K562 (cell line): Measurements from ENCODE around the gene SMG9. TPM values are rescaled to one million over a fixed set of nuclear protein-coding genes. Genes with fewer than 3 reads are reported as not detected.

ENCODE experiments used
- ATAC-seq: fragments of 200-7000 bp; cut with Tn5 transposase; 3 replicates; pipeline ENCODE4 v1.9.1; 2020; ENCODE audit warnings: moderate library complexity
- BruUV-seq: library from RNA; stranded (reverse); fragments of 400-500 nt; replicated peaks from 2 replicates; lab custom pipeline; 2021; lab: Mats Ljungman, UMichigan
- CTCF ChIA-PET: fragments of 300-600 bp; formaldehyde crosslinking; extraction: SDS; loops from one replicate; lab custom pipeline; 2021; ENCODE audit warnings: low intra/inter-chr PET ratio; lab: Yijun Ruan, JAX
- POLR2A ChIA-PET: fragments of 300-600, 350-650 bp; sonication (Branson Sonifier 250); formaldehyde crosslinking; extraction: SDS; loops from one replicate; lab custom pipeline; 2021; ENCODE audit warnings: antibody characterized with exemption, inconsistent platforms; lab: Yijun Ruan, JAX
- DNase-seq, 4 experiments: peaks; one replicate each; pipeline versions ENCODE4 v3.0.0 to v3.0.0-alpha.2; 2011 to 2018; ENCODE audit warnings: low spot score in 3 of 4, mixed read lengths in 3 of 4; ENCODE audit errors: extremely low read depth in 1 of 4
- FAIRE-seq: peaks from 2 replicates; lab custom pipeline; 2011; peaks lifted over from hg19 to GRCh38; lab: Jason Lieb, UNC
- H2AFZ ChIP-seq: 2 replicates; pipeline ENCODE4 v1.6.0; 2011; ENCODE audit warnings: low read depth, low read length, control low read depth, inconsistent platforms
- H3K27ac ChIP-seq: fragments of 200-600 bp; 3 replicates; pipeline ENCODE4 v1.8.0; 2011; ENCODE audit warnings: low read depth, mild to moderate bottlenecking, control low read depth, inconsistent platforms, low read length, moderate library complexity, mixed read lengths; ENCODE audit errors: extremely low read depth
- H3K27me3 ChIP-seq, 2 experiments: fragments of 300-600 bp in 1 of 2; 2 replicates in 1 of 2; 3 replicates in 1 of 2; pipeline versions ENCODE4 v1.6.0 to v1.8.0; 2011; ENCODE audit warnings: inconsistent platforms in 2 of 2, low read length in 2 of 2, mild to moderate bottlenecking in 1 of 2, mixed read lengths in 1 of 2, moderate library complexity in 1 of 2; ENCODE audit not compliant: control insufficient read depth in 2 of 2, insufficient read depth in 2 of 2
- H3K36me3 ChIP-seq: fragments of 300-600 bp; 3 replicates; pipeline ENCODE4 v1.8.0; 2011; ENCODE audit warnings: mild to moderate bottlenecking, low read length, inconsistent platforms; ENCODE audit not compliant: control insufficient read depth, insufficient read depth
- H3K4me1 ChIP-seq, 2 experiments: fragments of 200-600 bp in 1 of 2; replicated peaks in 1 of 2; 2 replicates in 1 of 2; 3 replicates in 1 of 2; pipeline versions ENCODE4 v1.5.1 to v1.8.0; 2011; ENCODE audit warnings: inconsistent platforms in 2 of 2, low read length in 2 of 2, mild to moderate bottlenecking in 1 of 2, mixed read lengths in 1 of 2, moderate library complexity in 1 of 2; ENCODE audit not compliant: control insufficient read depth in 2 of 2, insufficient read depth in 2 of 2
- H3K4me2 ChIP-seq: 2 replicates; pipeline ENCODE4 v1.6.1; 2011; ENCODE audit warnings: low read length, control low read depth, inconsistent platforms, mixed read lengths; ENCODE audit not compliant: insufficient read depth
- H3K4me3 ChIP-seq: fragments of 200-600 bp; sonication (generic), shearing (Covaris generic); 2 replicates; pipeline ENCODE4 v1.5.1; 2016; ENCODE audit warnings: control low read depth, inconsistent platforms
- H3K79me2 ChIP-seq: fragments of 200-600 bp; 3 replicates; pipeline ENCODE4 v1.8.0; 2011; ENCODE audit warnings: low read length, inconsistent platforms; ENCODE audit not compliant: control insufficient read depth, insufficient read depth
- H3K9ac ChIP-seq, 2 experiments: 2 replicates each; pipeline versions ENCODE4 v1.6.0 to v1.6.1; 2011; ENCODE audit warnings: low read depth in 2 of 2, low read length in 2 of 2, control low read depth in 1 of 2, inconsistent platforms in 1 of 2, mild to moderate bottlenecking in 1 of 2, mixed read lengths in 1 of 2; ENCODE audit not compliant: insufficient read depth in 1 of 2
- H3K9me1 ChIP-seq: one replicate; pipeline ENCODE4 v1.6.0; 2011; ENCODE audit warnings: inconsistent platforms, mild to moderate bottlenecking, low read length, moderate library complexity; ENCODE audit not compliant: control insufficient read depth, insufficient read depth
- H3K9me3 ChIP-seq: replicated peaks from 2 replicates; pipeline ENCODE4 v1.5.1; 2011; ENCODE audit warnings: low read depth, low read length, inconsistent platforms; ENCODE audit not compliant: control insufficient read depth, insufficient read depth
- H4K20me1 ChIP-seq: replicated peaks from 2 replicates; pipeline ENCODE4 v1.6.1; 2011; ENCODE audit warnings: low read length, inconsistent platforms, mixed read lengths; ENCODE audit not compliant: control insufficient read depth, insufficient read depth
- ESRRA ChIP-seq: fragments of 450-650 bp; IDR thresholded peaks from 2 replicates; pipeline ENCODE4 v1.6.1; 2014; ENCODE audit warnings: low read depth, mild to moderate bottlenecking, moderate library complexity, borderline replicate concordance
- MCM3 ChIP-seq: fragments of 450-650 bp; IDR thresholded peaks from 2 replicates; pipeline ENCODE4 v1.6.1; 2016
- MTA1 ChIP-seq: fragments of 450-650 bp; IDR thresholded peaks from 2 replicates; pipeline ENCODE4 v1.6.1; 2017; ENCODE audit warnings: borderline replicate concordance
- RCOR1 ChIP-seq, 2 experiments: IDR thresholded peaks; 2 replicates each; pipeline ENCODE4 v1.6.1; 2012; ENCODE audit warnings: low read depth in 2 of 2, low read length in 2 of 2, borderline replicate concordance in 1 of 2, improper control_type of control experiment in 1 of 2
- ZNF707 ChIP-seq: fragments of 250-450 bp; sonication (Bioruptor Pico); conservative IDR thresholded peaks from 2 replicates; pipeline ENCODE4 v1.8.0; 2022; ENCODE audit warnings: inconsistent platforms, mild to moderate bottlenecking, moderate library complexity
- WGBS: fragments of 100-300 bp; shearing (Covaris generic); methylation state at CpG from one replicate; pipeline ENCODE4 v1.1.6; 2016; ENCODE audit warnings: low coverage, mixed read lengths; ENCODE audit not compliant: insufficient coverage; ENCODE audit errors: missing lambda C conversion rate; 5-methylcytosine and 5-hydroxymethylcytosine counted together
- in situ Hi-C: fragments of 300-500 bp; cut with MboI; formaldehyde crosslinking; loops from 4 replicates; pipeline ENCODE4 v1.15.0; 2018; ENCODE audit warnings: inconsistent platforms, mixed read lengths
- intact Hi-C: fragments of 100-400 bp; cut with micrococcal nuclease; formaldehyde crosslinking; loops from 2 replicates; pipeline ENCODE4 v1.14.2; 2022
- polyA plus RNA-seq, 8 experiments: library from polyadenylated mRNA; depleted of rRNA in 4 of 8; stranded (reverse) in 5 of 8; unstranded in 3 of 8; fragments of >200 nt; fragmentation: Nextera tagmentation in 2 of 8; fragmentation: Illumina TruSeq in 1 of 8; extraction: Ambion mirVana in 2 of 8; extraction: Trizol in 1 of 8; gene quantifications; 2 replicates each; pipeline versions ENCODE4 v1.2.1 to v1.2.3, GENCODE V29; 2011 to 2014; ENCODE audit warnings: inconsistent platforms in 1 of 8, missing spikeins in 1 of 8
- total RNA-seq, 7 experiments: library from RNA; depleted of rRNA in 6 of 7; stranded (reverse); fragments of >200 nt in 6 of 7; fragmentation: Illumina TruSeq in 2 of 7; extraction: Trizol in 2 of 7; gene quantifications; 2 replicates each; pipeline versions ENCODE4 v1.2.1 to v1.2.3, GENCODE V29; 2011 to 2021; ENCODE audit warnings: low replicate concordance in 1 of 7
- TF ChIP-seq, protein P1 (sequence below): fragments of 250-450 bp; sonication (Bioruptor Pico); IDR thresholded peaks from 2 replicates; pipeline ENCODE4 v1.8.0; 2022; ENCODE audit warnings: inconsistent platforms, mild to moderate bottlenecking, moderate library complexity, borderline replicate concordance

SMG9 gene
- total and polyA plus RNA-seq, 9 of the 15 experiments (the other 6 are each of a cell fraction or from before 2014, with no cell fraction given), result 1.7 to 79.7 (median 40.2) TPM

- FAIRE-seq, result no peak
- ChIA-PET CTCF (no interaction called here), POLR2A (interaction anchor here (1.1 kb wide), 1 partner anchor 10 kb away, joined by 3 read pairs; no protein-coding TSS in a partner anchor)
- in situ Hi-C loops, result no loop called here
- Histone ChIP-seq H3K9me3 (no peaks in the 10 kb centered on the region), H4K20me1 (no peaks in the 10 kb centered on the region), H3K27ac (no peak overlapping the region), H2AFZ (no peak overlapping the region), H3K9ac (no peak overlapping the region; a peak in 1 of 4 replicates), H3K4me2 (no peak overlapping the region), H3K79me2 (no peaks in the 10 kb centered on the region), H3K4me3 (no peak overlapping the region), H3K9me1 (no peaks in the 10 kb centered on the region), H3K36me3 (no peaks in the 10 kb centered on the region), H3K4me1 (peaks cover 0 to 23% of the 10 kb centered on the region in 2 experiments; a peak in 2 of 5 replicates), H3K27me3 (peaks cover 26 to 37% of the 10 kb centered on the region in 2 experiments; a peak in 4 of 5 replicates)
- 12% methylated on average over 56 of the region's 60 CpGs for WGBS
- TF ChIP-seq MTA1, result no peak
- no peak for TF ChIP-seq ZNF707
- TF ChIP-seq MCM3, result no peak
- no peak for DNase-seq
- ATAC-seq, result no peak
- intact Hi-C loops, result no loop called here
- no TSS peak for BruUV-seq
Measured at GRCh38 chr19:43718627-43719377, 36.0 kb downstream of the SMG9 start.

GRCh38 chr19:43715776-43716175 is 39.0 kb downstream of the SMG9 start, which contains the start of gene IRGC:
TSS of gene IRGC (plus strand) at chr19:43716076. CDS start at chr19:43718559, 2,483 bp downstream.
- no peaks in the 10 kb centered on the region for H3K9me1 ChIP-seq
- WGBS, result 4% methylated on average over 4 of the region's 4 CpGs
- peak; percentile 11 for FAIRE-seq
- no TSS peak for BruUV-seq
- no peaks in the 10 kb centered on the region for H4K20me1 ChIP-seq
- no peak for DNase-seq
- H3K4me1 ChIP-seq, result peaks cover 0 to 23% of the 10 kb centered on the region in 2 experiments; a peak in 2 of 5 replicates
- intact Hi-C loops, result no loop called here
- CTCF ChIA-PET, result no interaction called here
- TF ChIP-seq, protein P1, sequence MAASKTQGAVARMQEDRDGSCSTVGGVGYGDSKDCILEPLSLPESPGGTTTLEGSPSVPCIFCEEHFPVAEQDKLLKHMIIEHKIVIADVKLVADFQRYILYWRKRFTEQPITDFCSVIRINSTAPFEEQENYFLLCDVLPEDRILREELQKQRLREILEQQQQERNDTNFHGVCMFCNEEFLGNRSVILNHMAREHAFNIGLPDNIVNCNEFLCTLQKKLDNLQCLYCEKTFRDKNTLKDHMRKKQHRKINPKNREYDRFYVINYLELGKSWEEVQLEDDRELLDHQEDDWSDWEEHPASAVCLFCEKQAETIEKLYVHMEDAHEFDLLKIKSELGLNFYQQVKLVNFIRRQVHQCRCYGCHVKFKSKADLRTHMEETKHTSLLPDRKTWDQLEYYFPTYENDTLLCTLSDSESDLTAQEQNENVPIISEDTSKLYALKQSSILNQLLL (CRISPR knock-in tag), result no peak
- TF ChIP-seq RCOR1 (IDR thresholded peaks at IDR 0.05; ENCODE audit: borderline replicate concordance in 1 of 2, low read depth in 2 of 2, low read length in 2 of 2) (peak in 1 of 2 experiments; percentile 45; a peak in 1 of 4 replicates), ESRRA (0 out of 2 replicates have a peak, but pooled peaks have one; percentile 32)
- no peak within 1 kb of the TSS for H3K9ac ChIP-seq
- H3K4me2 ChIP-seq, result no peak within 1 kb of the TSS
- H3K27me3 ChIP-seq, result peaks cover 29 to 45% of the 10 kb centered on the region in 2 experiments; a peak in 4 of 5 replicates
- H3K9me3 ChIP-seq, result no peaks in the 10 kb centered on the region
- ATAC-seq, result peak; percentile 40; the same call in 1 of the 3 replicates
- POLR2A ChIA-PET, result interaction anchor here (1.9 kb wide), 1 partner anchor 10 kb away, joined by 8 read pairs; no protein-coding TSS in a partner anchor
- H3K36me3 ChIP-seq, result no peaks in the 10 kb centered on the region
- no peak within 1 kb of the TSS for H2AFZ ChIP-seq
- in situ Hi-C loops, result no loop called here
- no peaks in the 10 kb centered on the region for H3K79me2 ChIP-seq
- no peak within 1 kb of the TSS for H3K27ac ChIP-seq
- H3K4me3 ChIP-seq, result no peak within 1 kb of the TSS
